Muscle layer of colon (tissue), 2 donors: Measurements from ENCODE around the gene PNN.
"Not testable (repeated sequence)": the region's sequence is repeated elsewhere in the genome, so short reads cannot be mapped to it uniquely, and the experiment has no call there.

Experiments
- H3K27ac ChIP-seq: one replicate; pipeline ENCODE4 v1.7.0; 2013; ENCODE audit warnings: low read depth, mild to moderate bottlenecking, low read length, moderate library complexity
- H3K27me3 ChIP-seq, 2 donors: one replicate each; pipeline ENCODE4 v1.7.0; 2013; ENCODE audit warnings: low read length in 2 of 2, mild to moderate bottlenecking in 2 of 2; ENCODE audit not compliant: insufficient read depth in 2 of 2, control insufficient read depth in 1 of 2
- H3K36me3 ChIP-seq: one replicate; pipeline ENCODE4 v1.7.0; 2013; ENCODE audit warnings: mild to moderate bottlenecking, low read length; ENCODE audit not compliant: insufficient read depth
- H3K4me1 ChIP-seq: one replicate; pipeline ENCODE4 v1.7.0; 2013; ENCODE audit warnings: mild to moderate bottlenecking, low read length; ENCODE audit not compliant: insufficient read depth
- H3K4me3 ChIP-seq, 2 donors: one replicate each; pipeline ENCODE4 v1.7.0; 2013; ENCODE audit warnings: low read length in 2 of 2, low read depth in 1 of 2, mild to moderate bottlenecking in 1 of 2, moderate library complexity in 1 of 2
- H3K9ac ChIP-seq: one replicate; pipeline ENCODE4 v1.7.0; 2013; ENCODE audit warnings: low read length
- H3K9me3 ChIP-seq: one replicate; pipeline ENCODE4 v1.7.0; 2013; ENCODE audit warnings: mild to moderate bottlenecking, low read length
- donor health status: abdominal sarcoma.
- donor health status: Adenocarcinoma of cecum.

PNN gene

DNA sequence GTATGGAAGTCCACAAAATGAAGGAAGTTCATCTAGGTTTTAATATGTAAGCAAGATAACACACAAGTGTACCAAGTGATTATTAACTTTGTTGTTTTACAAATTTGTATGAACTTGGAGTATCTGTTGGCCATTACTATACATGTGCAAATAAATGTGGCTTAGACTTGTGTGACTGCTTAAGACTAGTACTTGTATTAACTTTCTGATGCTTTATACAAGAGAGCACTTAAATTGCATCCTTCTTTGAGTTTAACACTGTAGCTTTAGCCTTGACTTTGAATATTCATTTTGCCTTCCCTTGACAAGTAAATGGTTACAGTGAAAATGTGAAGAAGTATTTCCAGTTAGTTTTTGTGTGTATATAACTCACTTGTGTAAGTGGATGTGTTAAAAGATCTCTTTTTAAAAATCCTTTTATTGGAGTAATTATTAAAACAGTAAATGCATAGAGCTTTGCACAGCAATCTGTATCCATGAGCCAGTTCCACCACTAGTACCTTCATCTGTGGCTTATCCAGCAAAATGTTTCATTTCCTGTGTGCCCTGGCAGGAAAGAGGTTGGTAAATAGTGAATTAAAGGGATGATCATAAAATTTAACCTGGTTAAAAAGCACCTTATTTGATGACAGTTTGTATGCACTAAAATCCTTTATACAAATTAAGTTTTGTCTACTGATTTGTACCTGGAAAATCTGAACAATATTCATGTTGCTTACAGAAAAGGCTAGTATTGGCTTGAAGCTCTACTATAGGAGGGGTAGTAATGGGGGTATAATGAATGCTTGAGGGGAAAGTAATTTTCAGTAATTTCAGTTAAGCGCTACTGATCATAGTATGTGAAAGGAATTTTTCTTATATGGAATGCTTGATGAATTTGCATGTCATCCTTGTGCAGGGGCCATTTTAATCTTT lies 8.0 kb downstream of the PNN start:
- Histone ChIP-seq H3K27ac (no peak overlapping the region), H3K9ac (no peak overlapping the region), H3K4me3 (no peak overlapping the region), H3K9me3 (no peaks in the 10 kb centered on the region), H3K36me3 (peaks cover 67% of the 10 kb centered on the region), H3K27me3 (no peaks in the 10 kb centered on the region), H3K4me1 (no peaks in the 10 kb centered on the region)

DNA sequence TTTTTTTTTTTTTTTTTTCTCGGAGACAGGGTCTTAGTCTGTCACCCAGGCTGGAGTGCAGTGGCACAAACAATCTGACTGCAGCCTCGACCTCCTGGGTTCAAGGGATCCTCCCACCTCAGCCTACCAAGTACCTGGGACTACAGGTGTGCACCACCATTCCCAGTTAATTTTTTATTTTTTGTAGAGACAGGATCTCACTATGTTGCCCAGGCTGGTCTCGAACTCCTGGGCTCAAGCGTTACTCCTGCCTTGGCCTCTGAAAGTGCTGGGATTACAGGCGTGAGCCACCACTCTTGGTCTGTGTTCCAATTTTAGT lies 8.6 kb downstream of the PNN start:
- not testable (repeated sequence) for H3K9me3 ChIP-seq, H3K27ac ChIP-seq, H3K9ac ChIP-seq, H3K27me3 ChIP-seq, H3K4me1 ChIP-seq, H3K4me3 ChIP-seq
- H3K36me3 ChIP-seq = peaks cover 62% of the 10 kb centered on the region

DNA sequence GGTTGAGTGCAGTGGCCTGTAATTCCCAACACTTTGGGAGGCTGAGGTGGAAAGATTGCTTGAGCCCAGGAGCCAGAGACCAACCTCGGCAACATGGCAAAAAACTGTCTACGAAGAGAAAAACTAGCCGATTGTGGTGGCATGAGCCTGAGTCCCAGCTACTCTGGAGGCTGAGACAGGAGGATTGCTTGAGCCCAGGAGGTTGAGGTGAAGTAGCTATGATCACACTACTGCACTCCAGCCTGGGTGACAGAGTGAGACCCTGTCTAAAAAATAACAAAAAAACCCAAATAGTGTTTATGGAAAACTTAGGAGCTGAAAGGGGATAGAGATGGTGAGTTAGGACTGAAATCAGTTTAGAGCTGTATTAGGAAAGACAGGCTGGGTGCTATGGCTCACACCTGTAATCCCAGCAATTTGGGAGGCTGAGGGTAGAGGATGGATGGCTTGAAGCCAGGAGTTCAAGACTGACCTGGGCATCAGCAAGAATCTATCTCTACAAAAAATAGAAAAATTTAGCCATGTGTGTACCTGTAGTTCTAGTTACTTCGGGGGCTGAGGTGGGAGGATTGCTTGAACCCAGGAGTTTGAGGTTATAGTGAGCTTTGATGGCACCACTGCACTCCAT lies 9.7 kb downstream of the PNN start:
- no peaks in the 10 kb centered on the region for H3K4me1 ChIP-seq
- H3K27me3 ChIP-seq = no peaks in the 10 kb centered on the region
- H3K9ac ChIP-seq = no peak overlapping the region
- H3K36me3 ChIP-seq = peaks cover 51% of the 10 kb centered on the region
- no peak overlapping the region for H3K27ac ChIP-seq
- no peak overlapping the region for H3K4me3 ChIP-seq
- no peaks in the 10 kb centered on the region for H3K9me3 ChIP-seq

DNA sequence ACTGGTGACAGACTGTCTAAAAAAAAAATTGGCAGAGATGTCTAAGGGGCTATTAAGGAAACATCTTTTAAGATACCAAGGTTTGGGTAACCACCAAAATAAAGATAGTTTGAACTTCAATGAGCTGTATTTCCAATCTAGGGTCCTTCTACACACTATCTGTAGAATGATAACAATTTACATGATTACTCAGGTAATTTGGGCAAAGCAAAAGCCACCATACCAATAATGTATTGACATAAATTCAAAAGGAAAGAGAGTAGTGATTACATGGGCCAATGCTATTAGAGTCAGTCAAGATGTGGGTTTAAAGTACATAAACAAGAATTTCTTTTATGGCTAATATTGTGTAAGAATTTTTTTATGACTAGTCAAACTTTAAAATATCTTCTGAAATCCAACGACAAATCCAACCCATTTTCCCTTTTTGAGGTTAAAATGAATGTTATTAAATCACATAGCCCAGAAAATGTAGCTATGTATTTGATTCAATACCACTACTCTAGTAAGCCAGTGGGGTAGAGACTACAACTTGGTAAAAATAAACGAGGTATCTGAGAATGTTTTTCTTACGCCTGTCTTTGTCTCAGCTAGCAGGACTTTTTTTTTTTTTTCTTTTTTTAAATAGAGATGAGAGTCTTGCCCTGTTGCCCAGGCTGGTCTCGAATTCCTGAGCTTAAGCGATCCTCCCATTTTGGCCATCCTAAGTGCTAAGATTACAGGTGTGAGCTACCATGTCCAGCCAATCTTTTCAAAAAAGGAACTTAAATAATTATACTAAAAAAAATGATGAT lies 10.4 kb downstream of the PNN start:
- H3K9ac ChIP-seq = no peak overlapping the region
- peaks cover 44% of the 10 kb centered on the region for H3K36me3 ChIP-seq
- no peak overlapping the region for H3K27ac ChIP-seq
- no peaks in the 10 kb centered on the region for H3K4me1 ChIP-seq
- H3K4me3 ChIP-seq = no peak overlapping the region
- no peaks in the 10 kb centered on the region for H3K9me3 ChIP-seq
- no peaks in the 10 kb centered on the region for H3K27me3 ChIP-seq

DNA sequence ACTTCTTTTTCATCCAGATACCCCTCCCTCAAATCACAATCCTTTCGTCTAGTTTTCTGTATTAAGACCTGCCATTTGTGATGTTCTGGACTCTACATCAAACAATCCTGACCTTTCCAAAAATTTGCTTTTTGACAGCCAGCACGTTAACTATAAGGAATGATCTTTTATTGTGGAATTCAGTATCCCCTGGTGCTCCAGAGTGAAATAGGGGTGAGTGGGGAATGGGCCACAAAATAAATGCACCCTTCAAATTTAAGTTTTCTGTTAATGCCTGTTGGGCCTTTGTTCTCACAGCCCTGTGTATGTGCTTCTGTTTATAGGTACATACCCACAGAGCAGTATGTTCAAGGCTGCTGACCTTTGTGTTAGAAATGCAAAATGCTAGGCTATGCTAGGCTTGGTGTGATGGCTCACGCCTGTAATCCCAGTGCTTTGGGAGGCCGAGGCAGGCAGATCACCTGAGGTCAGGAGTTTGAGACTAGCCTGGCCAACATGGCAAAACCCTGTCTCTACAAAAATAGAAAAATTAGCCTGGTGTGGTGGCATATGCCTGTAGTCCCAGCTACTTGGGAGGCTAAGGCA lies 12.0 kb downstream of the PNN start:
- no peaks in the 10 kb centered on the region for H3K9me3 ChIP-seq
- H3K4me3 ChIP-seq = no peak overlapping the region
- H3K36me3 ChIP-seq = peaks cover 29% of the 10 kb centered on the region
- no peaks in the 10 kb centered on the region for H3K27me3 ChIP-seq
- no peak overlapping the region for H3K27ac ChIP-seq
- H3K9ac ChIP-seq = no peak overlapping the region
- H3K4me1 ChIP-seq = no peaks in the 10 kb centered on the region

DNA sequence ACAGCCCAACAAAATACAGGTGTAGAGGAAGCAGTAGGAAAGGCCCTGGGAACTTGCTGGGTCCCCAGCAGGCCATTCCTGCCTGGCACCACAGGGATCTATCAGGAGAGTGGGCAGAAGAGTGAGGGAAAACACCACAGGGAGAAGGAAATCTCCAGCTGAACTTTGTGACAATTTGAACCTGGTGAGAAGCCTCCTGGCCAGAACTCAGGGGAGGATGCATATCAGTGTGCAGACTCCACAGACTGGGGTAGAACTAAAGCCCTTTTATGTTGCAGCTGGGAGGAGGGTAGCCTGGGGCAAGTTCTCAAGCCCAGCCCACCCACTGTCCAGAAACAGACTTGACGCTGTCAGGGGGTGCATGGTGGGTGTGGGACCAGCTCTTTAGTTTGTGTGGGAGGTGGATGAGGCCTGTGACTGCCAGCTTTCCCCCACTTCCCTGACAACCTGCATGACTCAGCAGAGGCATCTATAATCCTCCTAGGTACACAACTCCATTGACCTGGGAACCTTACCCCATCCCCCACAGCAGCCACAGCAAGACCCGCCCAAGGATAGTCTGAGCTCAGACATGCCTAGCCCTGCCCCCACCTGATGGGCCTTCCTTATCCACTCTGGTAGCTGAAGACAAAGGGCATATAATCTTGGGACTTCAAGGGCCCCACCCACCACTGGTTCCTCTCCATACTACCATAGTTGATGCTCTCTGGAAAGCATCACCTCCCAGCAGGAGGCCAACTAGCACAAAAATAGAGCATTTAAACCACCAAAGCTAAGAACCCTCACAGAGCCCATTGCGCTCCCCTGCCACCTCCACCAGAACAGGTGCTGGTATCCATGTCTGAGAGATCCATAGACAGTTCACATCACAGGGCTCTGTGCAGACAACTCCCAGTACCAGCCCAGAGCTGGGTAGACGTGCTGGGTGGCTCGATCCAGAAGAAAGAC lies 28.9 kb downstream of the PNN start:
- Histone ChIP-seq H3K9ac (no peak overlapping the region), H3K4me1 (no peaks in the 10 kb centered on the region), H3K9me3 (no peaks in the 10 kb centered on the region), H3K36me3 (no peaks in the 10 kb centered on the region), H3K27ac (no peak overlapping the region), H3K27me3 (no peaks in the 10 kb centered on the region), H3K4me3 (no peak overlapping the region)

DNA sequence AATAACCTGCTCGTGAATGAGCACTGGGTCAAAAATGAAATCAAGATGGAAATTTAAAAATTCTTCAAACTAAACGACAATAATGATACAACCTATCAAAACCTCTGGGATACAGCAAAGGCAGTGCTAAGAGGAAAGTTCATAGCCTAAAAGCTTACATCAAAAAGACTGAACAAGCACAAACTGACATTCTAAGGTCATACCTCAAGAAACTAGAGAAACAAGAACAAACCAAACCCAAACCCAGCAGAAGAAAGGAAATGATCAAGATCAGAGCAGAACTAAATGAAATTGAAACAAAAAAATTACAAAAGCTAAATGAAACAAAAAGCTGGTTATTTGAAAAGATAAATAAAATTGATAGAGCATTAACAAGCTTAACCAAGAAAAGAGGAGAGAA lies 32.4 kb downstream of the PNN start:
- H3K9me3 ChIP-seq, H3K9ac ChIP-seq, H3K4me1 ChIP-seq, H3K27me3 ChIP-seq, H3K4me3 ChIP-seq, H3K36me3 ChIP-seq, H3K27ac ChIP-seq: not testable (repeated sequence)

DNA sequence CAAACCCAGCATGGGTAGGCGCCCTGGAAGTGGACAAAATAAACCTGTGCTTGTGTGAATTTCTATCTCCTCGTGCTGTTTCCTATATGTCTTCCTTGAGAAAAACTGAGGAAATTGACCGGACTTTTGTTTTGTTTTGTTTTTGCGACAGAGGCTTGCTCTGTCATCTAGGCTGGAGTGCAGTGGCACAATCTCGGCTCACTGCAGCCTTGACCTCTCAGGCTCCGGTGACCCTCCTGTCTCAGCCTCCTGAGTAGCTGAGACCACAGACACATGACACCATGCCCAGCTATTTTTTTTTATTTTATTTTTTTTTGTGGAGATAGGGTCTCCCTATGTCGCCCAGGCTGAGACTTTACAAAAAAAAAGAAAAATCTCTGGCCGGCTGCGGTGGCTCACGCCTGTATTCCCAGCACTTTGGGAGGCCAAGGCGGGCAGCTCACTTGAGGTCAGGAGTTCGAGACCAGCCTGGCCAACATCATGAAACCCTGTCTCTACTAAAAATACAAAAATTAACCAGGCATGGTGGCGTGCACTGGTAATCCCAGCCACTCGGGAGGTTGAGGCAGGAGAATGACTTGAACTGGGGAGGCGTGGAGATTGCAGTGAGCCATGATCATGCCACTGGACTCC lies 36.2 kb downstream of the PNN start:
- H3K27me3 ChIP-seq = no peaks in the 10 kb centered on the region
- H3K4me1 ChIP-seq = no peaks in the 10 kb centered on the region
- no peak overlapping the region for H3K27ac ChIP-seq
- H3K4me3 ChIP-seq = no peak overlapping the region
- H3K9ac ChIP-seq = no peak overlapping the region
- no peaks in the 10 kb centered on the region for H3K36me3 ChIP-seq
- H3K9me3 ChIP-seq = no peaks in the 10 kb centered on the region

DNA sequence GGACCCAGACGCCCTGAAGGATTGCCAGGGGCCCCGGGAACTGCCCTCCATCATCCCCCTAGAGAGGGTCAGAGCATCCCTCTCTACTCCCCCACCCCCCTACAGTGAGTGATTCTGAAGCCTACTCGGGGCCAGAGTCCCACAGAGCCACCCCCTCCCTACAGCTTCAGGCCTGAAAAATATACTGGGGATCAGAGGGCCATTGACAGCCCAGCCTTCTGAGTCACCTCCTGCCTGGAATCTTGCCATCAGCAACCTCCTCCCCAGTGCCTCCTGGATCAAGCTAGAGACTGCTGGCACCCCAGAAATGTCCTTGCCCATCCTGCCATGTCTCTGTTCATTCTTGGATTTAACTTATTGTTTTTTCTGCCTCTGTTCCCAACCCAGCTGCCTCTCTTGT lies 37.0 kb downstream of the PNN start:
- Histone ChIP-seq H3K36me3 (no peaks in the 10 kb centered on the region), H3K4me3 (no peak overlapping the region), H3K4me1 (no peaks in the 10 kb centered on the region), H3K27ac (no peak overlapping the region), H3K9me3 (no peaks in the 10 kb centered on the region), H3K9ac (no peak overlapping the region), H3K27me3 (no peaks in the 10 kb centered on the region)

DNA sequence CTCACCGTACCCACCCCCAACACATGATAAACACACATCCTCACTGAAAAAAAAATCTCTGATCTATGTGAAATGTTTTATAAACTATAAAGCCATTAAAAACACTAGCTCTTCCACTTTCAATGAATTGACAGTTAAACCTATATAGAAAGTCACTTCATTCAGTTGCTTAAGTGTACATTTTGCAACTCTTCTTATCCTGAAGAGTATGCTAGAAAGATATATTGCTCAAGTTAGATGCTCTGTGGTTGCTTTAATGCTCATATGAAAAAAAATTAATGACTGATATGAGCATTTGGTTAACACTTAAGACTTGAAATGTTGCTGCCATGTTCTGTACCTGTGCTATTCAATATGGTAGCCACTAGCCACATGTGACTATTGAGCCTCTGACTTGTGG lies 37.6 kb downstream of the PNN start:
- H3K9ac ChIP-seq = no peak overlapping the region
- H3K27me3 ChIP-seq = no peaks in the 10 kb centered on the region
- no peaks in the 10 kb centered on the region for H3K9me3 ChIP-seq
- H3K27ac ChIP-seq = no peak overlapping the region
- H3K4me3 ChIP-seq = no peak overlapping the region
- no peaks in the 10 kb centered on the region for H3K4me1 ChIP-seq
- no peaks in the 10 kb centered on the region for H3K36me3 ChIP-seq
